Activated CD4-positive, alpha-beta T cell treated with anti-CD3 and anti-CD28 coated beads for 24 hours (primary cell): ENCODE data around the gene OSBPL10.

ENCODE experiments used
- DNase-seq, 2 donors: peaks; one replicate each; pipeline ENCODE4 v3.0.0-alpha.2; 2020; ENCODE audit warnings: low read depth in 2 of 2

OSBPL10 gene

GRCh38 chr3:31615071-31615875 lies 365.8 kb downstream of the OSBPL10 start:
- no peak for DNase-seq

- no peak for DNase-seq
These were observed 366.7 kb downstream of the OSBPL10 start for GRCh38 chr3:31614162-31614921.

GRCh38 chr3:31613654-31614053 lies 367.4 kb downstream of the OSBPL10 start:
- DNase-seq = no peak

GRCh38 chr3:31613177-31613576 lies 367.9 kb downstream of the OSBPL10 start:
- no peak for DNase-seq
